Stimulated activated CD8-positive, alpha-beta memory T cell treated with anti-CD3 and anti-CD28 coated beads, Interleukin-12 subunit alpha, Interleukin-12 subunit beta, amount 100 ng/mL, for 24 hours (primary cell): ENCODE data around the gene SERP2.
"Not testable (repeated sequence)": the region's sequence is repeated elsewhere in the genome, so short reads cannot be mapped to it uniquely, and the experiment has no call there.

ENCODE experiments used
- DNase-seq: peaks from one replicate; pipeline ENCODE4 v3.0.0-alpha.2; 2020; ENCODE audit errors: extremely low read depth

SERP2 gene

DNA sequence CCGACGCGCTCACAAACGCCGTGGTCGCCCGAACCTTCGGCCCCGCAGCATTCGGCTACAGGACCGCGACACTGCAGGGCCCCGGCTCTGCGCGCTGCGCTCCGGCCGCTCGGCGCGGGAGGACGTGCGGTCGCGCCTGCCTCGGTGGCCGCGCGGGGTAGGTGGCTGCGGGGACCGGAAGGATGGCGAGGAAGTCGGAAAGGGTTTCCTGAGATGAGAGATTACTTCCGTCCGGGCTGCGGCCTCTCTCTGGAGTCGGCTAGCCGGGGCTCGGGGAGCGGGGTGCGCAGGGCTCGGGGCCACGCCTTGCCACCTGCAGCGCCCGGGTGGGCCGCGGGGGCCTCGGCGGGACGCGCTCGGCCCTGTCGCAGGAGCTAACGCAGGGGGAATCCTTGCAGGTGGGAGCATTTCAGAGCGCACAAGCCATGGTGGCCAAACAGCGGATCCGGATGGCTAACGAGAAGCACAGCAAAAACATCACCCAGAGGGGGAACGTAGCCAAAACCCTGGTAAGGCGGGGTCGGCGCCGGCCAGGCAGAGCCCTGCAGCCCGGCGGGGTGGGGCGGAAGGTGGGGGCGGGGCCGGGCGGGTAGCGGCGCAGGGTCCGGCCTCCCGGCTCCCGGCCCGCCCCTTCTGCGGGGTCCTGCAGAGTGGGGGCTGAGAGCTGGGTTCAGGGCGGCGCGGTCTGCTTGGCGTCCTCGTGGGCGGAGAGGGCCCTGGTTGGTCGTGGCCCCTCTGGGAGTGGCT, at the start of gene SERP2:
TSS of gene SERP2 (plus strand) at position 224 of the 747 bp plus-strand sequence. CDS start at position 426, 202 bp downstream.
- DNase-seq, result no peak

DNA sequence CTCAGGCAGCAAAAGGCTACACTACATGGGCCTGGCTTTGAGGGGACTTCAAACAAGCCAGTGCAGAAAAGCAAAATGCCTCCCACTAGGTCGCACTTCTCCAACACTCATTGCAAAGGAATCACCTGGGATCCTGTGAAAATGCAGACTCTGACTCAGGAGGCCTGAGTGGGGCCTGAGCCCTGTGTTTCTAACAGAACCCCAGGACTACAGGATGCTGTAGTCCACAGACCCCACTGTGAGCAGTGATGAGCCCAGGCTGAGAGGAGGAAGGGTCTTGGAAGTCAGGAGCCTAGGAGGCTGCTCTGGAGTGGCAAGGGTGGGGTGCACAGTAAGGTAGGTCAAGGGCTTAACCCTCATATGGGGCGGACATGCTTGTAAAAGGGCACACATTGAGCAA, 46.7 kb upstream of the SERP2 start:
- no peak for DNase-seq

DNA sequence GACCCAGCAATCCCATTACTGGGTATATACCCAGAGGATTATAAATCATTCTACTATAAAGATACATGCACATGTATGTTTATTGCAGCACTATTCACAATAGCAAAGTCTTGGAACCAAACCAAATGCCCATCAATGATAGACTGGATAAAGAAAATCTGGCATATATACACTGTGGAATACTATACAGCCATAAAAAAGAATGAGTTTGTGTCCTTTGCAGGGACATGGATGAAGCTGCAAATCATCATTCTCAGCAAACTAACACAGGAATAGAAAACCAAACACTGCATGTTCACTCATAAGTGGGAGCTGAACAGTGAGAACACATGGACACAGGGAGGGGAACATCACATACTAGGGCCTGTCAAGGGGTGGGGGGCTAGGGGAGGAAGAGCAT, 44.6 kb upstream of the SERP2 start:
- not testable (repeated sequence) for DNase-seq

DNA sequence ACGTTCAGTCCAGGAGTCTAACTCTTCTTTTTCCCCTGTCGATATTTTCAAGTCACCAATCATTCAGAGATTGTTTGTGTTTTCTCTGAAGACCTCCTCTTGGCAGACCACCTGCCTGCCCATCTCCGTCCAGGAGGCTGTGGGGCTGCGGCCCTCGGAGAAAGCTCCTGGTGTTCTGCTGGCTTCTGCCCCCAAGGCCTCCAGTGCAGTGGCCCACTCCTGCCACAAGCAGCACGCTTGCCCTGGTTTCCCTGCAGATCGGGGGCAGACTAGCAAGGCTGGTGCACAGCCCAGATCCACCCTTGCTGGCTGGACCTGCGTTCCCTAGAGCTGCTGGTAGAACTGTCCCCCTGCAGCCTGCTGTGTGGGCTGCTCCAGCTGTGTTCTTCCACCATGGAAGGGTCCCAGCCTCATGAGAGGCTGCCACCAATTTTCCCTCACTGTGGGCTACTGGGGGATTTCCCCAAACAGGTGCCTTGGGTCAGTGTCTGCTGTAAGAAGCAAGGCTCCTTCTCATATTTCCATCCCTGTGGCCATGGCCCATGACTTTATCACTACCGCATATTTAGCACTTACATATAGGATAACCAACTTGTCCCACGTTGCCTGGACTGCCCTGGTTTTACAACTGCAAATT, 43.6 kb upstream of the SERP2 start:
- DNase-seq, result no peak

DNA sequence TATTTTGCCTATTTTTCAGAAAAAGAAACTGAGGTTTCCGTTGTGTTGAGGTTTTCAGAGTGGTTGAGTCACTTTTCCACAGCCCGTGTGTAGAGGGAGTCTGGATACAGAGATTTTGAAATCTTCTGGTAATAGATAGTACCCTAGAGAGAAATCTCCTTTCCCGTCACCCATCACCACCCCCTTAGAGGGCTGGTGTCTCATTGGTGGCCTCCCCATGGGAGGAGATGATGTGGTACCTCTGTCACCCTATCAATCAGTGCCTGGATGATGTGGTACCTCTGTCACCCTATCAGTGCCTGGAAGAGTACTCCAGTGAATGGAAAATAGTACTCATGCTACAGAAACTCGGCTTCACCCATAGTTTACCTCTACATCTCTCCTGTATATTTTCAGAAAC, 42.2 kb upstream of the SERP2 start:
- no peak for DNase-seq

DNA sequence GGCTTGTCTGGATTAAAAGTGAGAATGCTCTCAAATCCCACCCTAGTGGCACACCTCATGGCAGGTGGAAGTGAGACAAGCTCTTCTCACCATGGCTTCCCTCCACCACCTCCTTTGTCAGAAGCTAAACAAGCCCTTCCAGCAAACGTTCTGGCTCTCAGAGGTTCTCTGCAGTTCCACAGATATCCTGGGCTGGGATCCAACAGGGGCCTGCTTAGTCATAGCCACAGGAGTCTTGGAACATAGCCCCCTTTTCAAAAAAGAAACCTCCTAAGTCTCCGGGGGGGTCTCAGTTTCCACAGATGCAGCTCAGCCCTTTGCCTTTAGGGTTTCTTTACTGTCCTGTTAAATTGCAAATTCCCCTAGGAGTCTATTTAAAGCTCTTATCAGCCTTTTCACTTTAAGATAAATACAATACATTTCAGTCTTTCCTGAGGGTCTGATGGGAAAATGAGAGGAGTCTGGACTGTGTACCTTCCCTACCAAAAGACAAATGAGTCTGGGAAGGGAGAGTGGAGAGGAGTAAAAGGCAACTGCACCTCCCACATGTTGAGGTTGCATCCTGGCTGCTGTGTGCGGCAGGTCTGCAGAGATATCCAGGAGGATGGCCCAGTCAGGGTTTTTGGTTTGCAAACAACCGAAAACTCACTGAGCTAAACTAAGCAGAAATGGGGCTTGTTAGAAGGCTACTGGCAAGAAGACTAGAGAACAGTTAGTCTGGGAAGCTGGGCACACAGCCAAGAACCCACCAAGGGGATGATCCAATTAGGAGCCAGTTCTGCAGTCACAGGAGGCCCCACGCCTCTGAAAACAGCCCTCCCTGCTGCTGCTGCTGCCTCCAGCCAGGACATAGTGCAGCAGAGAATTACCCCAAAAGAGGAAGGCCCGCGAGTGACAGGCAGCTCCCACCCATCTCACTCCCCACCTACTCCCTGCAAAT, 41.4 kb upstream of the SERP2 start:
- DNase-seq, result no peak

DNA sequence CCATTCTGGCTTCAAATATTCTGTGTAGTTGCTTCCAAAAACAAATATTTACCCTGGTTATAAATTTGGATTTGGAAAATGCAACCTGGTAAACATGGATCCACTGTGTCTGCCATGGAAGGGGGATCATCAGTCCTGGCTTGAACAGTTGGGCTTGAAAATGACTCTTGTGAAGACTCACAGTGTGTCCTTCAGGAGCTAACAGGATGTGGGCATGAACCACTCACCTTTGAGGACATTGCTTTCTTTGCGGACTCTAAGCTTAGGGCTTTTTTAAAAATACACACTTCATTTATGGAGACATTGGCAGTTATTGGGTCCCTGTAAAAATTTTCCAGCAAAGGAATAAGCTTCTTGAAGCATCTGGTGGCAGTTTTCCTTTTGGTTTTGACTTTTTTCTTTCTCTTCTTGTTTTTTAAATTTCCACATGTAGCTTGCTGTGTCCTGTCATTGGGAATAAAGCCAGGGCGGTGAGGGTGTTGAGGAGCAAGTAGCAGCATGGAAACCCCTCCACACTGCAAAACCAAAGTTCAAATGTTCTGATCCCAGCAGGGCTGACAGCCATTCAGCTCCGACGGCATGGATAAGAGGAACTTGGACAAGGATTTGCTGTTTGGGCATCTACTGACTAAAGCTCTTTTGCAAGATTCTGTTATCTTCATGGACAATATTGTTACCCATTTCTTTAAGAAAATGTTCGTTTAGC, 39.5 kb upstream of the SERP2 start:
- no peak for DNase-seq

DNA sequence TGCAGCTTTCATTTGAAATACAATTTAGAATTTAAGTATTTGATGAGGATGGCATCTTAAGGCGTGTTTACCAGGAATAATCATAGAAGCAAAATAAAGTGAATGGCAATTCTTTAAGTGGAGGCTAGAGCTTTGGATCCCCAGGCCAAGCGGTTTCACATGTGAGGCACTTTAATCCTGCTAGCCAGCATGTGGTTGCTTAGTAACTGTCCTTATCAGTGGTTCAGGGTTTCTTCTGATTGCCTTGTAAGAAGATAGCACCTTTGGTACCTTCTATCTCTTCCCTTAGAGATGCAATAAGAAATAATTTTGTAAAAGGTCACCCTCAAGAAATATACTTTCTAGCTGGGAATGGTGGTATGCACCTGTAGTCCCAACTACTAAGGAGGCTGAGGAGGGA, 38.9 kb upstream of the SERP2 start:
- no peak for DNase-seq

DNA sequence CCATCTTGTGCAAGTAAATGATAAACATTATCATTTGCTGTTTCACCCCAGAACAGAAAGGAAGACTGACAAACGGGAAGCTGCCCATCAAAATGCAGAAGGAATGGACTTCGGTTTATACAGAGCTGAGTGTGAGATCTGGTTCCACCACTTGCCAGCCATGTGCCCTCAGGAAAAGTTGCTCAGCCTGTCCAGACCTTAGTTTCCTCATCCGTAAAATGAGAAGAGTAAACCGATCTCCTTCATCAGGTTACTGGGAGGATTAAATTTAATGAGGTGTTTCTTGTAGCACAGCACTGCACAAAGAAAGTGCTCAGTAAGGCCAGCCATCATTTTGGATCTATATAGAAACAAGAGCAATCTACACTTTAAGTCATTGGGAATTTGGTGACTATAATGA, 36.7 kb upstream of the SERP2 start:
- DNase-seq, result no peak

DNA sequence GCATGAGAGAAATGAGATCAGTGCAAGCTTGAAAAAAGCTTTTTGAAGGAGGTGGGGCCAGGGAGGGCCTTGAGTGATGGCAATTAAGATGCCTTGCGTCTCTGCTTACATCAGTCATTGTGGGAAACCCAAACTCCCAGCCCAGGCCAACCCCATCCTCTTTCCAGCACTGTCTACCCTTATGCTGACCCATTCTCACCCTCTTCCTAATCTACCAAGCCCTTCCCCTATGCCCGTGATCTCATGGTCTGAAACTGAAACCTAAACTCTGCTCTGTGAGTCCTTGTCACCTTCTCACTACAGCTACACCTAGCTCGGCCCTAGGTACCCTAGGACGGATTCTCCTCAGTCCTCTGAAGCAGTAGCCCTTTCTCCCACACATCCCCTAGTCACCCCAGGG, 36.0 kb upstream of the SERP2 start:
- DNase-seq, result no peak

DNA sequence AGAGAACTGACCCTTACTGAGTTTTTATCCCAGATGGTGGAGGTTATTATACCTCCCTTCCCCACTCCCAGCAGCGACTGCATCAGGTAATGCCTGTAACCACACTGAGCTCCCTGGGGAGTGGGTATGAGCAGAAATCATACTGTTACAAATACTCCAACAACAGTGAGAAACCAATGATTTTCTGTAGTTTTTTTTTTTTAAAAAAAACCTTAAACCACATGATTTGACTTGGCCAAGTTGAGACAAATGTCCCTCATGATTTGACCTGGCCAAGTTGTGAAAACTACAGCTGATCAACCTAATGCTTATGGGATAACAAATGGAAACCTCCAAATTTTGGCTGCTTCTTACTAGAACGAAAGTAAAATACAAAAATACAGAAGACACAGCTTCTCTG, 33.1 kb upstream of the SERP2 start:
- DNase-seq, result no peak

DNA sequence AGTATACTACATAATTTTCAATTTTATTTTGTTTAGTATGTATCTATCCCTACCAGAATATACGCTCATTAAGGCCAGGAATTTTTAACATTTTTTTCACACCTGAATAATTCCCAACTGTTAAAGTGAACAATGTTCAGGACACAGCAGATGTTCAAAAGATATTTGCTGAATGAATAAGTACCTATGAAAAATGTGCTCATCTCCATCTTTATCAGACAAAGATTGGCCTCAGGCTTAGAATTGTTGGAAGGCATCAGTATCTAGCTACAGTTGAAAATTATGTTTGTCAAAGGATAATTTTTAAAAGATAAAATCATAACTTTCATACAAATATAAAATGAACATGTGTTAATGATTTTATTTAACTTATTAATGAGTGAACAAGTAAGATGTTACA, 30.9 kb upstream of the SERP2 start:
- DNase-seq, result no peak

DNA sequence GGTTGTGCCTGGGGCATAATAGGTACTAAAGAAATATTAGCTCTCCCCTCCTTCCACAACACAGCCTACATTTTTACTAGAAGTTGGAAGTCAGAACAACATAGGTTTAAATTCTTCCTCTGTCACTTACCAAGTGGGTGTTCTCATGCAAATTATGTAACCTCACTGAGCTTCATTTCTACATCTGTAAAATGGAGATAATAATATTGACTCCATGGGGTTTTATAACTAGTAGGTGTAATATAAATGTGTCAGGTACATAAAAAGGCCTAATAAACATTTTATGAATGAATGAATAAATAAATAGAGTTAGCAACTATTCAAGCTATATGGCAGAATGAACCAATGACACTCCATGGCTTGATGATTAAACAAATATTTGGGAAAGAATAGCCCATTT, 27.1 kb upstream of the SERP2 start:
- DNase-seq, result no peak

DNA sequence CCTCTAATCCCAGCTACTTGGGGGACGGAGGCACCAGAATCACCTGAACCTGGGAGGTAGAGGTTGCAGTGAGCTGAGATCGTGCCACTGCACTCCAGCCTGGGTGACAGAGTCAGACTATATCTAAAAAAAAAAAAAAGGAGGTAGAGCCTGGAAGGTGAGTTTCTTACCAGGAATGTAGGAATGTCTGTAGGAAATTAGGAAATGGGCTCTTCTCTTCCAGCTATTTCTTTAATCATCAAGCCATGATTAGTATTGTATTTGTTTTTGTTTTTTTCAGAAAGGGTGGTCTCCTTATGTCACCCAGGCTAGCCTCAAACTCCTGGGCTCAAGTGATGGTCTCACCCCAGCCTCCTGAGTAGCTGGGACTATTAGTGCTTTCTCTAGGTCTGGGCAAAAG, 26.3 kb upstream of the SERP2 start:
- no peak for DNase-seq

DNA sequence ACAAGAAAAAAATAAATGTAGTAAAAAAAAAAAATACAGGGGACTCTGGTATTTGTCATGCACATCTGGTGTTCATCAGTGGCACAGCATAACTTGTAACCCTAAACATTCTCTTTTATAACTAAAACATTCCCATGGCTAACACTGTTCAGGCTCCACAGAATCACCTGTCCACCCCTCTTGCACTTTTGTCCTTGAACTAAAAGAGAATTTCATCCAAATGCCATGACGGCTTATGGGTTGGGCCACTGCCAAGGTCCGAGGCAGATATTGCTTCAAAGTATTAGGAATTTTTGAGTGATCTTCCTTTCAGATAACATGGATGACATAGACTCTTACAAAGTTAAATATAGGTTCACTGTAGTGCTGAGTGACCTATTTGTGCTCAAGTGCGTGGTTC, 25.7 kb upstream of the SERP2 start:
- DNase-seq, result no peak

DNA sequence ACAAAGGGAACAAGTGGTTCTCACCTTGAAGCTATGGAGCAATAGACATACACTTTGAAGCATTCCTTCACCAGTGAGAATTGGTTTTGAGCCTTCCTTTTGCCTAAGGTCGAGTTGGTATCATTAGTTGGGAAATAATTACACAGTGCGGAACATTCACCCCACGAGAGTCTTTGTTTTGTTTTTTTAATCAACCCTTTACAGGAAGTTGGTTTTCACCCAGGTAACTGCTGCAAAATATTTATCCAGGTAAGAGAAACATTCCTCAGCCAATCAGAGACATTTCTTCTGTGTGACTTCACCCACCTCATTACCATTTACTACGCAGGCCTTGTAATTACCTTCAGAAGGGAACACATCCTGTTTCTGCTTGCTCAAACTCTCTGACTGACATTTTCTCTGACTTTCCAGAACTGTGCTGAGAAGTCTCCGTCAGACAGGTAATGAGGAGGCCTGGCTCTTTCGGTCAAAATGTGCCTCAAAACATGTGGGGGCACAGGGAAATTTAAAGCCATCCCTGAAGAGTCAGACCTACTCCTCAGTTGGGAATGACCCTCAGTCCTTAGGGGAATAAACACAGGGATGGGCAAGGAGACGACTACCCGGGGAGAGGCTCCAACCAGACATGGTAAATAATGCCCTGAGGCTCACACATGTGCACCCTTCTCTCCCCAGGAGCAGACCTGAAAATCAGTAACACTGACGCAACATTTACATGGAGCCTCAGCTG, 22.7 kb upstream of the SERP2 start:
- DNase-seq, result no peak

DNA sequence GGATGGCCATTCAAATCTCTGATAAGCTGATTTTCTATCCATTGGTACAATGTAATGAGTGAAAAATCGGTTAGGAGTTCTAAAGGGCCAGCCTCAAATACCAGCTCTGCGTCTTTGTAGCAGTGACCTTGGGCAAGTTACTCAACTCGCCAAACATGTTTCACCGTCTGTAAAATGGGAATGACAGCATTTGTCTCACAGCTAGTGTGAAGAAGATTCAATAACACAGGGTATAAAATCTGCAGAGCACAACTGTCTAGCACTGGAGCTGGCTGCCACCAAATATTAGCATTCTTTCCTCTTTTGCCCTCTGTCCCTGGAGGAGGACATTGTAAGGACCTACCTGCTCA, 22.1 kb upstream of the SERP2 start:
- DNase-seq, result no peak

DNA sequence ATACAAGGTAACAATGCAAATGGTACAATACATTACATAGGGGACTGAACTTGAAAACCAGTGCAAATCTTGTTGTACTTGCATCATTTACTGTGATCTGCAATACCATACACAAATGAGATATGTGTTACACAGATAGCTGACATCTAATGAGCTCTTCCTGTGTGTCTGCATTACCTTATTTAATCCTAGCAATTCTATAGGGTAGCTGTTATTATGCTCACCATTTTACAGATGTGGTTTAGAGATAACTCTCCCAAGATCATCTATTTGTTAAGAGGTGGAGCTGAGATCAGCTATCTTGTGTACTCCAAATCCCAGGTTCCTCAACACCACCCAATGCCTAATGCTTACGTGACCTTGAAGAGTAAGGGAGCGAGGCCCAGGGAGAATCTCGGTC, 21.4 kb upstream of the SERP2 start:
- no peak for DNase-seq

DNA sequence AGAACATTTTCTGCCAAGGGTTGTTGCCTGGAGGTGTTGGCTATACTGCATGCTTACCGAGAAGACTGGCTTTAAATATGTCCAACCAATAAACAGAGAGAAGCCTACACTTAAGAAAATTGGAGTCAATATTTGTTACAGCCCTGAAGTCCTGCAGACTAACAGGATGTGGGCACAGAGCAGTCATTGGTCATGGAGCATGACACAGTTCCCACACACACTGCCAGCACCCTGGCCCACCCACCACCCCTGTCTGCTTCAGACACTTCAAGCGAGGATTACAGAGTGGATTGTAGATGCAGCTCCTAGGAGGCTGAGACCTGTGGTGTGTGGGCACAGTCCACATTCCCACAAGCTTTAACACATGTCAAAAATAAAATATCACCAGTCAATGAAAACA, 21.0 kb upstream of the SERP2 start:
- no peak for DNase-seq

DNA sequence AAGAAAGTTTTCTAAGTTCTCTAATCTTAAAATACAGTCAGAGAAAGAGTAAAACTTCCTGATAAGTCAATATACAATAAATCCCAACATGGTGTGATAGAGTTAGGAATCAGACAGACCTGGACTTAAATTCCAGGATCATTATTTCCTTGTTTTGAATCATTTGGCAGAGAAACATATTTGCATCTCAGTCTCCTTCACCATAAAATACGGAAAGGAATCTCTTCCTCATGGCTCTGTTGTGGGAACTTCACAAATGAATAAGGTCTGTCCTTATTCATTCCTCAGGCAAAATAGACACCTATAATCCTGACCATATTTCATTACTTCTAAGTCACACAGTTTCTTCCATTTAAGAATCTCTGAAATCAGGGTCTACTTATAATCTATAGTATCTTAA, 19.3 kb upstream of the SERP2 start:
- DNase-seq, result no peak

DNA sequence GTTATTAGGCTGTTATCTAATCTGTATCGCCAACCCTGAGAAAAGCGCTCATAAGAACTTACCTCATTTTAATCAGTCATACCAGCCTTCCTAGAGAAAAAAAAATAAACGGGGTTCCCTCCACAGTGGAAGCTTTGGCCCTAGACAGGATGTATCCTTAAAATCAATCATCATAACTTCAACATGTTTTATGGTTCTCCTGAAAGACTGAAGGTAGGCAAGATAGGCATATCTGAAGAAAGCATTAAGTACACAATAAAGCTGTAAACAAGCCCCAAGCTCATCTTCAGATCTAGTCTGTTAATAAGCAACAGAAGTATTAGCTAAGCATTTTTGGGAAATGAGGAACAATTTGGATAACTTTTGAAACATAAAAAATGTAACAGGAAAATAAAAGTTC, 18.7 kb upstream of the SERP2 start:
- no peak for DNase-seq
